ENCODE results near the gene SYPL1.

DNA sequence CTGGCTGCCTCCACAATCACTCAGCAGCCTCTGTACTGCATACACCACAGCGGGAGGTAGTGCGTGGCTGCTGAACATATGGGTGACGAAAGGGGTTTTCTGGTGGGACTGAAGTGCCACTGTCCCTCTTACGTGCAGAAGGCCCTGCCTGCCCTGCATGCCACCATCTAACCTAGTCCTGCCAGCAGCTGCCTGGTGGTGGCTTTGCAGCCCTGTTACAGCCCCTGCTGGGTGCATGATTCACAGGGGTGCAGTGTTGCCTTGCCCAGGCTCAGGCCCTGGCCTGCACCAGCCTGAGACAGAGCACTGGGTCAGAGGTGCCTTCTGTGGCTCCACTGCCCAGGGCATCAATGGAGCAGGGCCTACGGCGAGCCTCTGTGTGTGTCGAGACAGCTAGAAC is 50.1 kb downstream of the SYPL1 start:
- TF ChIP-seq, protein P1, sequence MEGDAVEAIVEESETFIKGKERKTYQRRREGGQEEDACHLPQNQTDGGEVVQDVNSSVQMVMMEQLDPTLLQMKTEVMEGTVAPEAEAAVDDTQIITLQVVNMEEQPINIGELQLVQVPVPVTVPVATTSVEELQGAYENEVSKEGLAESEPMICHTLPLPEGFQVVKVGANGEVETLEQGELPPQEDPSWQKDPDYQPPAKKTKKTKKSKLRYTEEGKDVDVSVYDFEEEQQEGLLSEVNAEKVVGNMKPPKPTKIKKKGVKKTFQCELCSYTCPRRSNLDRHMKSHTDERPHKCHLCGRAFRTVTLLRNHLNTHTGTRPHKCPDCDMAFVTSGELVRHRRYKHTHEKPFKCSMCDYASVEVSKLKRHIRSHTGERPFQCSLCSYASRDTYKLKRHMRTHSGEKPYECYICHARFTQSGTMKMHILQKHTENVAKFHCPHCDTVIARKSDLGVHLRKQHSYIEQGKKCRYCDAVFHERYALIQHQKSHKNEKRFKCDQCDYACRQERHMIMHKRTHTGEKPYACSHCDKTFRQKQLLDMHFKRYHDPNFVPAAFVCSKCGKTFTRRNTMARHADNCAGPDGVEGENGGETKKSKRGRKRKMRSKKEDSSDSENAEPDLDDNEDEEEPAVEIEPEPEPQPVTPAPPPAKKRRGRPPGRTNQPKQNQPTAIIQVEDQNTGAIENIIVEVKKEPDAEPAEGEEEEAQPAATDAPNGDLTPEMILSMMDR (IDR thresholded peaks at IDR 0.05; ENCODE audit: insufficient read depth, low read length) = no peak
- no peak for TF ChIP-seq GABPA (IDR thresholded peaks at IDR 0.05; ENCODE audit: low read depth)

All from HL-60 (cell line).